ENCODE measurements around the gene SASH1. TPM values are rescaled to one million over a fixed set of nuclear protein-coding genes. Genes with fewer than 3 reads are reported as not detected.

The SASH1 gene
- total RNA-seq, 1 experiment from 2014 or later: 33.2 TPM

- Mint-ChIP-seq H3K4me3 (no peak overlapping the region), H3K27ac (no peak overlapping the region; a peak in 1 of 7 replicates), H3K36me3 (ENCODE audit: insufficient read depth in 1 of 3, low read depth in 3 of 3) (no peaks in the 10 kb centered on the region), H3K4me1 (peaks cover 6 to 8% of the 10 kb centered on the region in 2 experiments), H3K27me3 (ENCODE audit: low read depth) (peaks cover 3% of the 10 kb centered on the region; the same call in 1 of the 2 replicates), H3K9me3 (no peaks in the 10 kb centered on the region)
- Histone ChIP-seq H3K27me3 (ENCODE audit: insufficient read depth, low read length) (no peaks in the 10 kb centered on the region), H2BK5ac (ENCODE audit: insufficient read length, low read length) (no peak overlapping the region), H4K91ac (ENCODE audit: insufficient read length, low read depth, low read length) (no peak overlapping the region), H4K20me1 (ENCODE audit: control insufficient read depth, insufficient read depth, insufficient read length) (no peaks in the 10 kb centered on the region), H3K9ac (ENCODE audit: extremely low read depth, insufficient read length, low read length) (no peak overlapping the region), H4K8ac (replicated peaks; ENCODE audit: insufficient read length, low read depth, low read length) (no peak overlapping the region), H2BK12ac (ENCODE audit: insufficient read length, low read depth, low read length) (no peak overlapping the region), H2BK120ac (ENCODE audit: low read depth, low read length, poor library complexity, severe bottlenecking) (no peak overlapping the region), H3K4ac (ENCODE audit: low read depth, low read length) (no peak overlapping the region), H3T11ph (ENCODE audit: low read length) (no peak overlapping the region), H4K5ac (ENCODE audit: insufficient read length, low read depth, low read length) (no peak overlapping the region), H2AFZ (ENCODE audit: low read length) (no peak overlapping the region), H3K9me3 (ENCODE audit: control insufficient read depth, low read depth, low read length) (no peaks in the 10 kb centered on the region), H2BK20ac (ENCODE audit: low read depth, low read length, poor library complexity, severe bottlenecking) (no peak overlapping the region), H3K18ac (ENCODE audit: insufficient read length, low read depth, low read length) (no peak overlapping the region), H3K14ac (ENCODE audit: insufficient read depth, low read length) (no peak overlapping the region), H3K79me1 (ENCODE audit: insufficient read depth, low read depth, low read length, poor library complexity, severe bottlenecking) (no peaks in the 10 kb centered on the region), H3K27ac (ENCODE audit: insufficient read length, low read depth, low read length) (no peak overlapping the region), H3K4me1 (ENCODE audit: insufficient read depth, low read length) (peaks cover 3% of the 10 kb centered on the region; the same call in 1 of the 2 replicates), H2AK5ac (ENCODE audit: insufficient read length, low read length) (no peak overlapping the region), H3K23me2 (ENCODE audit: insufficient read length, low read depth, low read length, poor library complexity, severe bottlenecking) (no peaks in the 10 kb centered on the region), H3K23ac (ENCODE audit: insufficient read length, low read depth, low read length) (no peak overlapping the region), H3K79me2 (ENCODE audit: insufficient read depth, low read length) (no peaks in the 10 kb centered on the region), H3K56ac (ENCODE audit: insufficient read length, low read depth, low read length) (no peak overlapping the region), H2BK15ac (ENCODE audit: low read depth, low read length) (no peak overlapping the region), H3K4me2 (ENCODE audit: insufficient read depth, insufficient read length, low read length) (no peak overlapping the region)
- no peak for DNase-seq
- no CpG with 5 or more reads among the region's 7 CpGs for WGBS (ENCODE audit: extremely low coverage, insufficient read length, low lambda C conversion rate)
- TF ChIP-seq CTCF (conservative IDR thresholded peaks at IDR 0.05): no peak
These were observed 227.8 kb downstream of the SASH1 start for GRCh38 chr6:148570456-148570855.
